Stimulated activated CD8-positive, alpha-beta memory T cell treated with anti-CD3 and anti-CD28 coated beads, Interleukin-12 subunit alpha, Interleukin-12 subunit beta, amount 100 ng/mL, for 24 hours (primary cell): ENCODE results near the gene TNFRSF6B.

ENCODE experiments used
- DNase-seq: peaks from one replicate; pipeline ENCODE4 v3.0.0-alpha.2; 2020; ENCODE audit errors: extremely low read depth

The TNFRSF6B gene

DNA sequence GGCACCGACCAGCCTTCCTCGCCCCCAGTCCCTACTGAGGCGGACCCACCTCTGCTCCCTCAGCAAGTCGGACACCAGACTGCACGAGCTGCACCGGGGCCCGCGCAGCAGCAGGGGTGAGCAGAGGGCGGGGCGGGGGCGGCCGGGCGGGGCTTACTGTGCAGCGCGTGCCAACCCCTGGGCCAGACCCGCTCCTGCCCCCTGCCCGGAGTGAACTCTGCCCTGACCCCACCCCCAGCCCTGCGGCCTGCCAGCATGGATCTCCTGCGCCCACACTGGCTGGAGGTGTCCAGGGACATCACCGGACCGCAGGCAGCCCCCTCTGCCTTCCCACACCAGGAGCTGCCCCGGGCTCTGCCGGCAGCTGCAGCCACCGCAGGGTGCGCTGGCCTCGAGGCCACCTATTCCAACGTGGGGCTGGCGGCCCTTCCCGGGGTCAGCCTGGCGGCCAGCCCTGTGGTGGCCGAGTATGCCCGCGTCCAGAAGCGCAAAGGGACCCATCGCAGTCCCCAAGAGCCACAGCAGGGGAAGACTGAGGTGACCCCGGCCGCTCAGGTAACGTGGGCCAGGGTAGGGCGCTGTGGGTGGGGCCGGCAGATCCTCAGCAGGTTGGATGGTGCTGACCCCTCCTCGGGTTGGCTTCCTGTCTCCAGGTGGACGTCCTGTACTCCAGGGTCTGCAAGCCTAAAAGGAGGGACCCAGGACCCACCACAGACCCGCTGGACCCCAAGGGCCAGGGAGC, 41.7 kb downstream of the TNFRSF6B start:
- no peak for DNase-seq

DNA sequence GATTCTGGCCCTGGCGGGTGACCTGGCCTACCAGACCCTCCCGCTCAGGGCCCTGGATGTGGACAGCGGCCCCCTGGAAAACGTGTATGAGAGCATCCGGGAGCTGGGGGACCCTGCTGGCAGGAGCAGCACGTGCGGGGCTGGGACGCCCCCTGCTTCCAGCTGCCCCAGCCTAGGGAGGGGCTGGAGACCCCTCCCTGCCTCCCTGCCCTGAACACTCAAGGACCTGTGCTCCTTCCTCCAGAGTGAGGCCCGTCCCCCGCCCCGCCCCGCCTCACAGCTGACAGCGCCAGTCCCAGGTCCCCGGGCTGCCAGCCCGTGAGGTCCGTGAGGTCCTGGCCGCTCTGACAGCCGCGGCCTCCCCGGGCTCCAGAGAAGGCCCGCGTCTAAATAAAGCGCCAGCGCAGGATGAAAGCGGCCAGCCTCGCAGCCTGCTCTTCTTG, 42.3 kb downstream of the TNFRSF6B start:
- DNase-seq = no peak

DNA sequence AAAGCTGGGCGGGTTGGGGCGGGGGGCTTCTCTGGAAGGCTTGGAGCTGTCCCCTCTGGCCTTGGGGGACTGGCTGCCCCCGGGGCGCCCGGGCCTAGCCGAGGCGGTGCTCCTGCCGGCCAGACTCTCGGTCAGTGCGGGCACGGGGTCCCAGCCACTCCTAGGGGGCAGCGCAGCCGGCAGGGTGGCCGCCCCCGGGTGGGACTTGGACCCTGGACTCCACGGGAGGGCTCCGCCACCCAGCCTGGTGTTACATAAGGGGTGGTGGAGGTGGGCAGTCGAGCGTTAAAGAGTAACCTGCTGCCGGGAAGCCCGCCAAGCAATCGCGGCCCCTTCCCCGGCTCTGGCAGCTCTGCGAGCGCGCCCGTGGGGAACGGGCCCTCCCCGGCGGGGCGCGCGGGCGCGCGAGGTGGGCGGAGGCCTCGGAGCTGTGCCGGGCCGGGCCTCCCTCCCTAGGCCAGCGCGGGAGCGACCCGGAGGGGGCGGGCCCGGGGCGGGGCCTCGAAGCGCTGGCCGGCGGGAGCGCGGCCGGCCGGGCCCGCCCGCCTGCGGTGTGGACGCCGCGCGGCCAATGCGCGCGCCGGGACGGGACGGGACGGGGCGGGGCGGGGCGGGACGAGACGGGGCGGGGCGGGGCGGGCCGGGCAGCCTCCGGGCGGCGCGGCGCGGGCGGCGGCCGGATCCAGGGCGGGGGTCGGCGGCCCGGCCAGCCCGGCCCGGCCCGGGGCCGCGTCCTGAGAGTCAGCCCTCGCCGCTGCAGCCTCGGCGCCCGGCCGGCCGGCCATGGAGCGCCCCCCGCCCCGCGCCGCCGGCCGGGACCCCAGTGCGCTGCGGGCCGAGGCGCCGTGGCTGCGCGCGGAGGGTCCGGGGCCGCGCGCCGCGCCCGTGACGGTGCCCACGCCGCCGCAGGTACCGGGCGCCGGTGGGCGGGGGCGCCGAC, 42.9 kb downstream of the TNFRSF6B start, which contains the start of gene SLC2A4RG:
TSS of gene SLC2A4RG (plus strand) at position 647 of the 940 bp plus-strand sequence. CDS start at position 784, 137 bp downstream.
- no peak for DNase-seq

DNA sequence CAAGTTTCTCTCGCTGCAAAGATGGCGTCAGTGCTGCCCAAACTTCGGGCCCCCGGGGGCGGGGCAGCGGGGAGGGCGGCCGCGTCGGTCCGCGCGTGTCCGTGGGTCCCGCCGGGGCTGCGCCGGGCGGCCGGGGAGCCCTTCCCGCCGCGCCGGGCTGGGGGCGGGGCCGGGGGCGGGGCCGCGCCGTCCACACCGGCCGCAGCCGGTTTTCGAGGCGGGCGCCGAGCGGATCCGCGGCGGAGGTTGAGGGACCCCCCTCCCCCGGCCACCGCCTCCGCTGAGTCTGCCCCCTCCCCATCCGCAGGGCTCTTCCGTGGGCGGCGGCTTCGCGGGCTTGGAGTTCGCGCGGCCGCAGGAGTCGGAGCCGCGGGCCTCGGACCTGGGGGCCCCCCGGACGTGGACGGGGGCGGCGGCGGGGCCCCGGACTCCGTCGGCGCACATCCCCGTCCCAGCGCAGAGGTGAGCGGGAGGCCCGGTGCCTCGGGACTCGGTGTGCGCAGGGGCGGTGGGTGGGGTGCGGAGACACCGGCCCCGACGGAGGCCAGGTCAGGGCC, 43.7 kb downstream of the TNFRSF6B start:
- DNase-seq = no peak

DNA sequence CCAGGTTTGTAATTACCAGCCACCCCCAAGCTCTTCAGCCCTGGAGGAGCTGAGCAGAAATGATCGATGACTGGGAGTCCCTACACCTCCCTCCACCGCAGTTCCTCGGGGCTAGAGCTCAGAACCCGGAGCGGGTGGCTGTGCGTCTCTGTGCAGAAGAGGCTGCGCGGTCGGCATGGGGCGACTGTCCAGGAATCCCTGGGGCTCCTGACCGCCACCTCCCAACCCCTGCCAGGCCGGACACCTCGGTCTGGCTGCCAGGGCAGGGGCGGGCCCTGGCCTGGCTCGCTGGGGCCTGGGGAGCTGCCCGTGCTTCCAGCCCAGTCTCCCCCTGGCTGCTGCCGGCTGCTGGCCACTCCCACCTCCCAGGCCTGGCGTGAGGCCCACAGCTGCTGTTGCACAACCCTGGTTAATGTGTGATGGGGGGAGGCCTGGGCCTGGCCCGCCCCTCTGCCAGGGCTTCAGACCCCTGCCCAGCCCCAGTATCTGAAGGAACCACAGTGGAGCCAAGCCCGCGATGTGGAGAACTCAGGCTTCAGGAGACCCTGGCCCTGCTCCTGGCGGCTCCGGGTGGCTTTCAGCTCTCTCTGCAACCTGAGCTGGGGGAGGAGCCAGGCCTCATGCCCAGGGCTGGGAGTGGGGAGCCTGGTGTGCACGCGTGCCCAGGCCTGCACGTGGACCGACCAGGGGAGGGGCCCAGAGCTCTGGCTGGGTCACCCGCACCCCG, 44.3 kb downstream of the TNFRSF6B start:
- no peak for DNase-seq

DNA sequence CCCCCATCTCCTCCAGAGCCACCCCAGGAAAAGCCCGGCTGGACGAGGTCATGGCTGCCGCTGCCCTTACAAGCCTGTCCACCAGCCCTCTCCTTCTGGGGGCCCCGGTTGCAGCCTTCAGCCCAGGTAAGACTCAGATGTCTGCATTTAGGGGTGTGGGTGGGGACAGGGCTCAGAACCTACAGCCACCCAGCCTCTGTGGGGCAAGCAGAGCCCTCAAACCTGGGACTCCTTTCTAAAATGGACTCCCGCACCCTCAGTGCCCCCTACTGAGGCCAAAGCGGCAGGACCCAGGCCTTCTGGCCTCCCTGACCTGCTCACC, 44.9 kb downstream of the TNFRSF6B start:
- no peak for DNase-seq

DNA sequence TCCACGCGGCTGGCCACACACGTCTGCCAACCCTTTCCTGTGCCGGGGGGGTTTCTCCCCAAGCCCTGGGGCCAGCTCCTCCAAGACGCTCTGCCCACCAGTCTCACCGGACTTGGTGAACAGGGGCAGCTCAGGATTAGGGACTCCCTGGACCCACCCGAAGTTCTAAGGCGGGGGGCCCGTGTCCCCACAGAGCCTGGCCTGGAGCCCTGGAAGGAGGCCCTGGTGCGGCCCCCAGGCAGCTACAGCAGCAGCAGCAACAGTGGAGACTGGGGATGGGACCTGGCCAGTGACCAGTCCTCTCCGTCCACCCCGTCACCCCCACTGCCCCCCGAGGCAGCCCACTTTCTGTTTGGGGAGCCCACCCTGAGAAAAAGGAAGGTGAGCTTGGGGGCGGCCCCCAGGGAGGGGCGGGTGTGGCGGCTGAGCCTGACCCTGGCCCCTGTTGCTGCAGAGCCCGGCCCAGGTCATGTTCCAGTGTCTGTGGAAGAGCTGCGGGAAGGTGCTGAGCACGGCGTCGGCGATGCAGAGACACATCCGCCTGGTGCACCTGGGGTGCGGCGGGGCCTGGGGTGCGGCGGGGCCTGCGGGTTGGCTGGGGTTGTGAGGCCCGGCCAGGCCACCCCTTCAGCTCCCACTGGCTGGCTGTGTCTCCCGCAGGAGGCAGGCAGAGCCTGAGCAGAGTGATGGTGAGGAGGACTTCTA, 45.4 kb downstream of the TNFRSF6B start:
- no peak for DNase-seq

DNA sequence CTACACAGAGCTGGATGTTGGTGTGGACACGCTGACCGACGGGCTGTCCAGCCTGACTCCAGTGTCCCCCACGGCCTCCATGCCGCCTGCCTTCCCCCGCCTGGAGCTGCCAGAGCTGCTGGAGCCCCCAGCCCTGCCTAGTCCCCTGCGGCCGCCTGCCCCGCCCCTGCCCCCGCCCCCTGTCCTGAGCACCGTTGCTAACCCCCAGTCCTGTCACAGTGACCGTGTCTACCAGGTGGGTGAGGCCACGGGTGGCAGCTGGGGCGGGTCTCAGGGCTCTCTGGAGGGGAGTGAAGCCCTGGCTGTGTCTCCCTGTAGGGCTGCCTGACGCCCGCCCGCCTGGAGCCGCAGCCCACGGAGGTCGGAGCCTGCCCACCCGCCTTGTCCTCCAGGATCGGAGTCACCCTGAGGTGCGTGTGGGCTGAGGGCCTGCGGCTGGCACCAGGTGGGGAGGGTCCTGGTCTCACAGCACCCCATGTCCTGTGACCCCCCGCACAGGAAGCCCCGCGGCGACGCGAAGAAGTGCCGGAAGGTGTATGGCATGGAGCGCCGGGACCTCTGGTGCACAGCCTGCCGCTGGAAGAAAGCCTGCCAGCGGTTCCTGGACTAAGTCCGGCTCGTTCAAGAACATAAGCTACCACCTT, 46.1 kb downstream of the TNFRSF6B start:
- DNase-seq = no peak

DNA sequence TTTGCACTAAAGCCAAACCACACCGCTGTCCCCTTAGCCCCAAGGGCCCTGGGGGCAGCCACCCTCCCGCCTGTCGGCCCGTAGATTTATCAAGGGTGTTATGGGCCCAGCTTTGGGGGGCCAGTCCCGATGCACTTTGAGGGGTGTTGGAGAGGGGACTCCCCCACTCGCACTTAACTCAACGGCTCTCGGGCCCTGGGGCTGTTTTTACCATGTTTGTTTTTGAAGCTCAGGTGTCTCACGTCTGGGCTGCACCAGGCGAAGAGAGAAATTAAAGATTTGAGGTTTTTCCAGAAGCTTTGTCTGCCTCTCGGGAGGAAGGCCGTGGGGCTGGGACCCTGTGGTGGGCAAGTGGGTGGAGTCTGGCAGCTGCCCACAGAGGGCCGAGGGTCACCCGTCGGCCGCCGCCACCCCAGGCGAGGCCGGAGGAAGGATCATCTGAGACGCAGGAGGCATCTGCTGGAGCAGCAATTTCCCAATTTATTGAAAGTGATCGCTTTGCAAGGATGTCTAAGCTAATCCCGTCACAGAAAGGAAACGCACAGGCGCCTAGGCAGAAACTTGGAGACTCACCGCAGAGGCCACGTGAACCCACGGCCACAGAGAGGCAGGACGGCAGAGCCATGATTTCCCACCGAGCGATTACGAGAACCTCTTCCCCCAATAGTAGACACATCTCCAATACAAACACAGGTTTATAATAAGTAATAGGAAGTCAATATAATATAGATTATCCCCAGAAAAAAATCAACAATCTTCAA, 46.9 kb downstream of the TNFRSF6B start:
- no peak for DNase-seq

DNA sequence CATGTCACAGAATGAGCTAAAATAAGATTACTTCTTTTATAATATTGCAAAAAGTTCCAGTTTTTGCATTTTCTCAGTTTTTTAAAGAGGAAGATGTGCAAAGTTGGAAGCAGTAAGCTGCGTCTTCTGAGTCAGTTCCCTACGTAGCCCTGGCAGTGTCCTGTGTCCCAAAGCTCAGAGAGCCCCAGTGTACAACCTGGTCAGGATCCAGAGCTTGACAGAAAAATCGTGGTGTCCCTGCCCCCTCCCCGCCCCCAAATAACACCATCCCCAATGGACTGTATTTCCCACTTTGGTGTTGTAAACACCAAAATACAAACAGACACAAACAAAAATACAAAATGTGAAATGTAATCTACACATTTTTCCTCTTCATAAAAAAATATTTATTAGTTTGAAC, 47.7 kb downstream of the TNFRSF6B start:
- DNase-seq = no peak

DNA sequence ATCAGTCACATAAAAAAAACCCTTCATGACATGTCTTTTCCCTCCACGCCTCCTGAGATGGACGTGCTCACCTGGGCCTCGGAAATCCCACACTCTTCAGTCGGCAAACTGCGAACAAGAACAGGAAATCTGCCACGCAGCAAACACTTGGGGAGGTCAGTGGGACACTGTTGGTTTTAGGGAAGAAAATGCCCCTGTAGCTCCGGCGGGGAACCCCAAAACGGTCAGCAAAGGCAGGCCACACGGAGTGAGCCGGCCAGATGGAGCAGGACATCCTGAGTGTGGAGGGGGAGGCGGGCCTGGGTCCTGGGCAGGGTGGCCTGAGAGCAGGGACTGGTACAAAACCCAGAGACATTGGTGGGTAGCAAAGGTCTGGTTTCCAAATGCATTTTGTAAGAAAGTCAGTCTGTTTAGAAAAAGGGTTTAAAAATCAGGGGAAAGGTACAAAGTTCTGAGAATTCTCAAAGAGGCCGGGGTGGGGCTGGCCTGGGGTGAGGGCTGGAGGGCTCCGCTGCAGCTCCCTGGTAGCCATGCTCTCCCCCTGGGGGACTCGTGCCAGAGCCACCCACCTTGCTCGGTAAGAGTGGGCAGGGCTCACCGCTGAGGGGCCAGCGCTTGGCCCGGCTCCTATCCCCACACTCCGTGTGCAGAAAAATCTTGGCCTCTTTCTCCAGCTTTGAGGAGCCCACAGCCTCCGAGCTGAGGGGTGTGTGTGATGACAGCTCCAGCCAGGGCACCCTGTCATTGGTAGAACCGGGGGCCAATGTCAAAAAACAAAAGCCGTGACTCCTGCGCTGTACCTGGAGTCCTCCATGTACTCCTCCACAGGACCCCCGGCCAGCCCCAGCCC, 48.3 kb downstream of the TNFRSF6B start:
- DNase-seq = no peak

DNA sequence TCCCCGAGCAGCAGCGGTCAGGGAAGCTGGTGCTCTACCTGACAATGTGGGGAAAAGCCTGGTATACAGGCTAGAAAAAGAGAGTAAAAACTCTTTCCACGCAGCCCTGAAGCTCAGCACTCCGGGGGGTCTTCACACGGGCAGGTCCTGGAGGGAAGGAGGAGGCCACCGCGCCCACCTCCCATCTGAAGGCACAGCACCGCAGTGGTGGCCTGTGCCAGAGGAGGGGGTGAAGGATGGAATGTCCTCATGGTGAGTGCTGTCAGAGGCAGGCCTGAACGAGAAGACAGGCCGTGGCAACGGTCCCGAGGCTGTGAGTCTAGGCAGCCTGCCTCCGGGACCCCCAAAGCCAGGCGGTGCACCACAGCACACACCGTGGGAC, 49.0 kb downstream of the TNFRSF6B start:
- DNase-seq = no peak

DNA sequence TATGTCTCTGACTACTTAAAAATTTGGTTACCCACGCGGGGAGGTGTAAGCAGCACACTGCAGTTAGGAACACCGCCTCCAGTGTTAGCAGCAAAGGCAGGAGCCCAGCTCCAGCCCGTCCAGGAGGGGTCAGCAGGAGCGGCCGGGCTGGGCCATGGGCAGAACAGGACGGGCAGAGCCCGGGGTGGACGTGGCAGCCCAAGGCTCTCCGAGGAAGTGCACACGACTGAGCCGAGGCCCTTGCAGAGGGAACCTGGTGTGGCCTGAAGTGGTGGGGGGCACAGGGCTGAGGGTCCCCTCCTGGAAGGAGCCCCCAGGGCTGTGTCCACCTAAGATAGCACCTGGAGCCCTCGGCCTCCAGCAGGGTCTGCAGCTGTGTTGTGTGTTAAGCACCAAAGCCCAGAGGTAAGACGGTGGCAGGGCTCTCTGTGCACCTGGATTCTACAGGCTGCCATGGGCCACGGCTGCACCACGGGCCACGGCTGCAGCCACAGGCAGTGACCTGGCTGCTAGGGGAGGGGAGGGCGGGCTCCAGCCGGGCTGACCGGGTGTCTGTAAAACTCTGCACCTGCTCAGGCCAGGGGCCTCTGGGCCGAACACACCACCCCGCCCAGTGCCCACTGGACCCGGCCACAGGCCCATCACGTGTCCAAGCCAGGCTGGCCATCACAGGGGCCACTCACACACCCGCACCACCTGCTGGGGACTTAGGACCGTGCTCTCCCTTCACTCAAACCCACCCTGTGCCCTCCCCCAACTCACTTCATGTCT, 49.7 kb downstream of the TNFRSF6B start:
- no peak for DNase-seq

DNA sequence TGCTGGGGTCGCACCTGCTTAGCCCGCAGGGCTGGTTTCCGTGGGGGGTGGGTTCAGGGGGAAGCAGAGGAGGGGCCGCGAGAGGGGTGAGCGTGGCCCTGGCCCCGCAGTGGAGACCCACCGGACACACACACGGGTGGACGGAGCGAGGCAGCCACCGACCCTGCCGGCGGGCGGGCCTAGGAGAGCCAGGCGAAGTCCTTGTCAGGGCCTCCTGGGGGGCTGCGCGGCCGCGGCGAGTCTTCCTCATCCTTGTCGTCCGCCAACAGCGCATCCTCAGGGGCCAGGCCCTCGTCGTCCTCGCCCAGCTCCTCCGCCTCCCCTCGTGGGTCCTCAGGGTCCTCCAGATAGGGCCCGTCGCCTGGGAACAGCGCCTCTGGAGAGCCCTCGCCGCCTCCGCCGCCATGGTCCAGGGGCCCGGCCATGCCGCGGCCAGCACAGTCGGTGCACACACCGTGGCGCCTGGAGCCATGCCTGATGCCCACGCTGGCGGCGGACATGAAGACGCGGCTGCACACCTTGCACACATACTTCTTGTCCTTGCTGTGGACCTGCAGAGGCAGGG, 50.4 kb downstream of the TNFRSF6B start:
- DNase-seq = no peak

DNA sequence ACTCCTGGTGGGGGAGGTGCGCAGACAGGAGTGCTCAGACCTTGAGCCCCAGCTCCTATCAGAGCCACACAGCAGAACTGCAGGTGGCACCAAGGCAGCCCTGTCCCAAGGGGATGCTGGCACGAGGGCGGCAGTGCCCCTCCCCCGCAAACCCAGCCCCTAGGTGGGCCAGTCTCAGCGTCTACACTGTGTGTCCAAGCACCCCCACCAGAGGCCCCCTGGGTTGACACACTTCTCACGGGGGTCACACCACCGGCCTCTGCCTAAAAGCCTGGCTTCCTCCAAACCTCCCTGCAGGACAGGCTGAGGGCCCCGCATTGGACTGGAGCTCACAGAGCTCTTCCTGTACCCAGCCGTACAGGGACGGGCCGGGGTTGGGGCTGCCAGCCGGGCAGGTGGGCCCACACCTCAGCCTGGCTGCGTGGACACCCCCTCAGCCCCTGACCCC, 51.2 kb downstream of the TNFRSF6B start:
- no peak for DNase-seq
